Fibroblast of mammary gland (primary cell): ENCODE measurements around the gene DPEP2.

ENCODE experiments used
- DNase-seq: peaks from one replicate; pipeline ENCODE4 v3.0.0-alpha.2; 2010; ENCODE audit warnings: low read depth
- H3K4me3 ChIP-seq: 2 replicates; pipeline ENCODE4 v1.5.1; 2011; ENCODE audit warnings: low read depth, mild to moderate bottlenecking, low read length, moderate library complexity; ENCODE audit not compliant: control insufficient read depth
- CTCF ChIP-seq: conservative IDR thresholded peaks from 2 replicates; pipeline ENCODE4 v1.5.1; 2011; ENCODE audit warnings: low read depth, low read length, inconsistent platforms; ENCODE audit not compliant: control insufficient read depth, insufficient read depth

DPEP2 gene

GRCh38 chr16:67967183-67967957, 31.9 kb downstream of the DPEP2 start:
- TF ChIP-seq CTCF = no peak
- H3K4me3 ChIP-seq = peak overlapping the region; percentile 88
- DNase-seq = peak; percentile 55

- no peak for TF ChIP-seq CTCF
- H3K4me3 ChIP-seq = peak overlapping the region; percentile 88
- DNase-seq = peak; percentile 74
These were observed 32.6 kb downstream of the DPEP2 start for GRCh38 chr16:67966549-67967182.

GRCh38 chr16:67965668-67966548, 33.4 kb downstream of the DPEP2 start:
- DNase-seq = no peak
- peak overlapping the region; percentile 88 for H3K4me3 ChIP-seq
- no peak for TF ChIP-seq CTCF

GRCh38 chr16:67964477-67965131, 34.7 kb downstream of the DPEP2 start:
- H3K4me3 ChIP-seq = no peak overlapping the region

GRCh38 chr16:67963662-67964321, 35.5 kb downstream of the DPEP2 start:
- no peak for DNase-seq
- no peak overlapping the region for H3K4me3 ChIP-seq
- TF ChIP-seq CTCF = no peak

More at GRCh38 chr16:67964477-67965131, 34.7 kb downstream of the DPEP2 start:
- TF ChIP-seq CTCF = no peak
- no peak for DNase-seq

GRCh38 chr16:67963292-67963661, 36.0 kb downstream of the DPEP2 start:
- TF ChIP-seq CTCF = no peak
- no peak overlapping the region for H3K4me3 ChIP-seq
- DNase-seq = no peak
